ENCODE measurements around the gene SEPTIN12.

SEPTIN12 gene

GRCh38 chr16:4814542-4815173, 26.5 kb upstream of the SEPTIN12 start (continued):
- TF ChIP-seq TSHZ2 (CRISPR knock-in tag; IDR thresholded peaks at IDR 0.05) = no peak
- no peak for TF ChIP-seq OSR1 (CRISPR knock-in tag; IDR thresholded peaks at IDR 0.05)

- no peak for ATAC-seq
- no peak for TF ChIP-seq ZFP30 (CRISPR knock-in tag; IDR thresholded peaks at IDR 0.05)
- no peak for TF ChIP-seq ARNTL (CRISPR knock-in tag; IDR thresholded peaks at IDR 0.05; ENCODE audit: borderline replicate concordance, low read depth)
- no peak for TF ChIP-seq ZNF565 (CRISPR knock-in tag; conservative IDR thresholded peaks at IDR 0.05; ENCODE audit: low read depth)
- no peak for TF ChIP-seq CSDC2 (CRISPR knock-in tag; IDR thresholded peaks at IDR 0.05)
- TF ChIP-seq ISL1 (CRISPR knock-in tag; IDR thresholded peaks at IDR 0.05) = no peak
- no peak for TF ChIP-seq PPARA (CRISPR knock-in tag; IDR thresholded peaks at IDR 0.05; ENCODE audit: borderline replicate concordance)
These were observed 25.9 kb upstream of the SEPTIN12 start for GRCh38 chr16:4814046-4814445.

- no peak for ATAC-seq
- TF ChIP-seq CSRNP3 (CRISPR knock-in tag; IDR thresholded peaks at IDR 0.05) = no peak
- TF ChIP-seq ZNF8 (CRISPR knock-in tag; IDR thresholded peaks at IDR 0.05) = no peak
- TF ChIP-seq ZC3H10 (CRISPR knock-in tag; IDR thresholded peaks at IDR 0.05) = no peak
These were observed 25.3 kb upstream of the SEPTIN12 start for GRCh38 chr16:4813251-4814003.

- TF ChIP-seq CSDC2 (CRISPR knock-in tag; IDR thresholded peaks at IDR 0.05) (no peak), PPARA (CRISPR knock-in tag; IDR thresholded peaks at IDR 0.05; ENCODE audit: borderline replicate concordance) (no peak), ESRRG (CRISPR knock-in tag; IDR thresholded peaks at IDR 0.05) (no peak), PATZ1 (CRISPR knock-in tag; IDR thresholded peaks at IDR 0.05; ENCODE audit: borderline replicate concordance) (no peak), TCF4 (CRISPR knock-in tag; IDR thresholded peaks at IDR 0.05; ENCODE audit: borderline replicate concordance) (no peak), ZNF8 (CRISPR knock-in tag; IDR thresholded peaks at IDR 0.05) (no peak), ZNF565 (CRISPR knock-in tag; conservative IDR thresholded peaks at IDR 0.05; ENCODE audit: low read depth) (no peak), ISL1 (CRISPR knock-in tag; IDR thresholded peaks at IDR 0.05) (no peak), RARB (CRISPR knock-in tag; IDR thresholded peaks at IDR 0.05) (no peak), ZFP30 (CRISPR knock-in tag; IDR thresholded peaks at IDR 0.05) (no peak), POU6F1 (CRISPR knock-in tag; IDR thresholded peaks at IDR 0.05; ENCODE audit: borderline replicate concordance, low read depth) (no peak), GLIS3 (CRISPR knock-in tag; IDR thresholded peaks at IDR 0.05) (no peak), BACH2 (CRISPR knock-in tag; IDR thresholded peaks at IDR 0.05; ENCODE audit: borderline replicate concordance) (no peak), ZC3H10 (CRISPR knock-in tag; IDR thresholded peaks at IDR 0.05) (no peak), ZFP3 (CRISPR knock-in tag; IDR thresholded peaks at IDR 0.05) (no peak), SNAI2 (CRISPR knock-in tag; IDR thresholded peaks at IDR 0.05) (no peak)
- ATAC-seq = no peak; the same call in 2 of the 3 replicates
These were observed 23.6 kb upstream of the SEPTIN12 start for GRCh38 chr16:4811773-4812172.
